ENCODE results near the gene CTNNBIP1.

- TF ChIP-seq POLR2AphosphoS5 (IDR thresholded peaks at IDR 0.05), result no peak
- no peak for TF ChIP-seq CTCF (IDR thresholded peaks at IDR 0.05 in 8 of 11, conservative IDR thresholded peaks at IDR 0.05 in 3 of 11)
- no peak for TF ChIP-seq POLR2A (IDR thresholded peaks at IDR 0.05)
Observed at GRCh38 chr1:9855186-9855585, 54.9 kb downstream of the CTNNBIP1 start.

Data from spleen (tissue), 7 donors.